HG03575 (cell line): ENCODE results near the gene TMEM154.

Experiments used
- ATAC-seq: cut with Tn5 transposase; IDR thresholded peaks from one replicate; pipeline ENCODE4 v1.9.1; 2021; ENCODE audit not compliant: unreplicated experiment, insufficient number of reproducible peaks, low FRiP score; ENCODE audit errors: extremely low read depth

Gene TMEM154

GRCh38 chr4:152606753-152607152 lies 73.0 kb downstream of the TMEM154 start:
- ATAC-seq = no peak

- no peak for ATAC-seq
Measured at GRCh38 chr4:152605641-152606335, 74.0 kb downstream of the TMEM154 start.

GRCh38 chr4:152605031-152605430 lies 74.8 kb downstream of the TMEM154 start:
- ATAC-seq = no peak

GRCh38 chr4:152601156-152601555 lies 78.6 kb downstream of the TMEM154 start:
- no peak for ATAC-seq

GRCh38 chr4:152599636-152600035 lies 80.2 kb downstream of the TMEM154 start:
- no peak for ATAC-seq

- ATAC-seq = no peak
Measured at GRCh38 chr4:152599095-152599494, 80.7 kb downstream of the TMEM154 start.

GRCh38 chr4:152598454-152598853 lies 81.3 kb downstream of the TMEM154 start:
- no peak for ATAC-seq

GRCh38 chr4:152594978-152595925 lies 84.5 kb downstream of the TMEM154 start:
- no peak for ATAC-seq

GRCh38 chr4:152594057-152594456 lies 85.7 kb downstream of the TMEM154 start:
- no peak for ATAC-seq

- ATAC-seq = no peak
Measured at GRCh38 chr4:152591876-152592275, 87.9 kb downstream of the TMEM154 start.

GRCh38 chr4:152591396-152591795 lies 88.4 kb downstream of the TMEM154 start:
- no peak for ATAC-seq

- ATAC-seq = no peak
Measured at GRCh38 chr4:152590179-152591031, 89.4 kb downstream of the TMEM154 start.

GRCh38 chr4:152588869-152589268 lies 90.9 kb downstream of the TMEM154 start:
- ATAC-seq = no peak

- no peak for ATAC-seq
Measured at GRCh38 chr4:152587127-152587526, 92.7 kb downstream of the TMEM154 start.

GRCh38 chr4:152586668-152587067 lies 93.1 kb downstream of the TMEM154 start:
- ATAC-seq = no peak

- ATAC-seq = no peak
Measured at GRCh38 chr4:152585023-152585441, 94.8 kb downstream of the TMEM154 start.

GRCh38 chr4:152581536-152582160 lies 98.1 kb downstream of the TMEM154 start:
- no peak for ATAC-seq

- ATAC-seq = no peak
Measured at GRCh38 chr4:152579916-152580315, 99.9 kb downstream of the TMEM154 start.
